IMR-90 (cell line): ENCODE data around the gene NOSTRIN. TPM values are rescaled to one million over a fixed set of nuclear protein-coding genes. Genes with fewer than 3 reads are reported as not detected.
"Not testable (repeated sequence)": the region's sequence is repeated elsewhere in the genome, so short reads cannot be mapped to it uniquely, and the experiment has no call there.

Experiments
- ATAC-seq: fragments of 200-7000 bp; cut with Tn5 transposase; 2 replicates; pipeline ENCODE4 v1.9.1; 2020; ENCODE audit warnings: low read depth, mild to moderate bottlenecking, moderate library complexity
- BruUV-seq: library from RNA; stranded (reverse); fragments of 400-500 nt; replicated peaks from 2 replicates; lab custom pipeline; 2021; lab: Mats Ljungman, UMichigan
- CTCF ChIA-PET: fragments of 300-600 bp; formaldehyde crosslinking; extraction: SDS; loops from one replicate; lab custom pipeline; 2021; ENCODE audit warnings: antibody characterized with exemption; lab: Yijun Ruan, JAX
- POLR2A ChIA-PET: fragments of 300-600 bp; sonication (Branson Sonifier 250); formaldehyde crosslinking; loops from one replicate; lab custom pipeline; 2022; ENCODE audit warnings: antibody characterized with exemption; ENCODE audit not compliant: unreplicated experiment; lab: Charles Lee
- DNase-seq: peaks from one replicate; pipeline ENCODE4 v3.0.0; 2013
- H2AFZ ChIP-seq: replicated peaks from 2 replicates; pipeline ENCODE3; 2013; ENCODE audit warnings: low read length, mild to moderate bottlenecking; ENCODE audit not compliant: poor library complexity
- H2AK5ac ChIP-seq: 2 replicates; pipeline ENCODE4 v1.6.1; 2013; ENCODE audit warnings: low read depth, low read length, inconsistent platforms
- H2AK9ac ChIP-seq: replicated peaks from 2 replicates; pipeline ENCODE3; 2013; ENCODE audit warnings: mild to moderate bottlenecking, low read depth, low read length, moderate library complexity; ENCODE audit not compliant: poor library complexity
- H2BK120ac ChIP-seq: 2 replicates; pipeline ENCODE4 v1.6.1; 2013; ENCODE audit warnings: low read depth, low read length, inconsistent platforms
- H2BK15ac ChIP-seq: 3 replicates; pipeline ENCODE4 v1.6.1; 2013; ENCODE audit warnings: low read depth, low read length, inconsistent platforms
- H2BK20ac ChIP-seq: 2 replicates; pipeline ENCODE4 v1.6.1; 2013; ENCODE audit warnings: low read depth, mild to moderate bottlenecking, inconsistent platforms, low read length, moderate library complexity
- H2BK5ac ChIP-seq: 2 replicates; pipeline ENCODE4 v1.6.1; 2013; ENCODE audit warnings: mild to moderate bottlenecking, low read depth, low read length, inconsistent platforms; ENCODE audit not compliant: poor library complexity, severe bottlenecking
- H3K14ac ChIP-seq: replicated peaks from 2 replicates; pipeline ENCODE4 v1.6.1; 2013; ENCODE audit warnings: low read depth, low read length, inconsistent platforms
- H3K18ac ChIP-seq: 2 replicates; pipeline ENCODE4 v1.6.1; 2013; ENCODE audit warnings: low read depth, low read length, control low read depth
- H3K23ac ChIP-seq: 2 replicates; pipeline ENCODE4 v1.6.1; 2013; ENCODE audit warnings: low read depth, low read length, inconsistent platforms
- H3K27ac ChIP-seq: 2 replicates; pipeline ENCODE4 v1.5.1; 2013; ENCODE audit warnings: mild to moderate bottlenecking, control low read depth, low read length; ENCODE audit not compliant: insufficient read depth
- H3K27me3 ChIP-seq: 2 replicates; pipeline ENCODE4 v1.6.1; 2013; ENCODE audit warnings: low read length; ENCODE audit not compliant: control insufficient read depth, insufficient read depth
- H3K36me3 ChIP-seq: 2 replicates; pipeline ENCODE4 v1.6.1; 2013; ENCODE audit warnings: low read length, mixed read lengths; ENCODE audit not compliant: control insufficient read depth, insufficient read depth
- H3K4ac ChIP-seq: 2 replicates; pipeline ENCODE4 v1.6.1; 2013; ENCODE audit warnings: low read depth, low read length, inconsistent platforms
- H3K4me1 ChIP-seq: 2 replicates; pipeline ENCODE4 v1.6.1; 2013; ENCODE audit warnings: low read length, mixed read lengths; ENCODE audit not compliant: control insufficient read depth, insufficient read depth
- H3K4me2 ChIP-seq: 2 replicates; pipeline ENCODE4 v1.6.1; 2013; ENCODE audit warnings: low read depth, mild to moderate bottlenecking, control low read depth, low read length, moderate library complexity
- H3K4me3 ChIP-seq: 2 replicates; pipeline ENCODE4 v1.5.1; 2013; ENCODE audit warnings: low read depth, mild to moderate bottlenecking, control low read depth, low read length, moderate library complexity; ENCODE audit not compliant: insufficient read depth
- H3K56ac ChIP-seq: 2 replicates; pipeline ENCODE4 v1.6.1; 2013; ENCODE audit warnings: low read length, inconsistent platforms; ENCODE audit not compliant: insufficient read depth; ENCODE audit errors: extremely low read depth
- H3K79me1 ChIP-seq, 2 experiments: 2 replicates each; pipeline ENCODE4 v1.6.1; 2013; ENCODE audit warnings: low read length in 2 of 2, inconsistent platforms in 1 of 2, low read depth in 1 of 2
- H3K9ac ChIP-seq: 2 replicates; pipeline ENCODE4 v1.6.1; 2013; ENCODE audit warnings: low read depth, low read length, control low read depth
- H3K9me1 ChIP-seq: 2 replicates; pipeline ENCODE4 v1.6.1; 2013; ENCODE audit warnings: low read length, inconsistent platforms; ENCODE audit not compliant: insufficient read depth
- H3K9me3 ChIP-seq: 2 replicates; pipeline ENCODE4 v1.6.1; 2013; ENCODE audit warnings: low read length; ENCODE audit not compliant: control insufficient read depth, insufficient read depth
- H4K20me1 ChIP-seq: 2 replicates; pipeline ENCODE4 v1.6.1; 2013; ENCODE audit warnings: low read length, inconsistent platforms; ENCODE audit not compliant: insufficient read depth
- H4K5ac ChIP-seq: 2 replicates; pipeline ENCODE4 v1.6.1; 2013; ENCODE audit warnings: mild to moderate bottlenecking, low read depth, low read length, control low read depth
- H4K8ac ChIP-seq, 2 experiments: 2 replicates each; pipeline ENCODE4 v1.6.1; 2013; ENCODE audit warnings: low read depth in 2 of 2, low read length in 2 of 2, control low read depth in 1 of 2, inconsistent platforms in 1 of 2
- H4K91ac ChIP-seq: 2 replicates; pipeline ENCODE4 v1.6.1; 2013; ENCODE audit warnings: low read depth, low read length, inconsistent platforms; ENCODE audit not compliant: insufficient read depth
- WGBS, 2 experiments: methylation state at CpG; one replicate each; pipeline versions ENCODE4 v1.1.5 to v1.1.7; 2013; ENCODE audit warnings: missing lambda C conversion rate in 2 of 2; ENCODE audit not compliant: insufficient read length in 1 of 2; ENCODE audit errors: extremely low coverage in 2 of 2; 5-methylcytosine and 5-hydroxymethylcytosine counted together
- dilution Hi-C: fragments of 300-500 bp; cut with HindIII; formaldehyde crosslinking; loops from one replicate; pipeline ENCODE4 v1.14.3; 2018; ENCODE audit warnings: low sequenced_read_pairs; ENCODE audit not compliant: unreplicated experiment
- in situ Hi-C: fragments of 300-500 bp; cut with MboI; formaldehyde crosslinking; loops from 3 replicates; pipeline ENCODE4 v1.14.3; 2019; ENCODE audit warnings: low sequenced_read_pairs, inconsistent platforms, mixed read lengths
- intact Hi-C: fragments of 100-400 bp; cut with micrococcal nuclease; formaldehyde crosslinking; loops from 2 replicates; pipeline ENCODE4 v1.10.0; 2022
- polyA plus RNA-seq, 3 experiments: library from polyadenylated mRNA; depleted of rRNA; stranded (reverse); fragments of >200 nt; gene quantifications; 2 replicates each; pipeline ENCODE4 v1.2.3, GENCODE V29; 2012; ENCODE audit warnings: low replicate concordance in 1 of 3
- total RNA-seq: library from RNA; depleted of rRNA; stranded (reverse); fragments of >200 nt; gene quantifications from 2 replicates; pipeline ENCODE4 v1.2.3, GENCODE V29; 2012

NOSTRIN gene
- total and polyA plus RNA-seq, 2 of the 4 experiments (the other 2 are of a cell fraction) = 0.15 to 0.18 TPM

- no CpG with 5 or more reads among the region's 4 CpGs for WGBS, 2 experiments
- not testable (repeated sequence) for DNase-seq, H3K4me3 ChIP-seq
These were observed 68.4 kb downstream of the NOSTRIN start for GRCh38 chr2:168870824-168871223.

More at GRCh38 chr2:168870824-168871223, 68.4 kb downstream of the NOSTRIN start:
- H3K9me3 ChIP-seq, H3K9me1 ChIP-seq, H2AK9ac ChIP-seq, H4K5ac ChIP-seq, H3K56ac ChIP-seq, H3K27me3 ChIP-seq, H2AK5ac ChIP-seq, H2AFZ ChIP-seq, ATAC-seq, in situ Hi-C loops, H3K4ac ChIP-seq, H3K79me1 ChIP-seq, H3K36me3 ChIP-seq, H3K23ac ChIP-seq, POLR2A ChIA-PET, H2BK5ac ChIP-seq, H2BK20ac ChIP-seq, dilution Hi-C loops, H4K91ac ChIP-seq, H3K18ac ChIP-seq, CTCF ChIA-PET, H4K20me1 ChIP-seq, H2BK15ac ChIP-seq, H3K9ac ChIP-seq, H3K4me1 ChIP-seq, H3K27ac ChIP-seq, H4K8ac ChIP-seq, H2BK120ac ChIP-seq, intact Hi-C loops, H3K4me2 ChIP-seq, H3K14ac ChIP-seq, BruUV-seq: not testable (repeated sequence)
